GM23248 (cell line): Measurements from ENCODE around the gene MAG. TPM values are rescaled to one million over a fixed set of nuclear protein-coding genes. Genes with fewer than 3 reads are reported as not detected.

Experiments
- DNase-seq: peaks from one replicate; pipeline ENCODE4 v3.0.0-alpha.2; 2015
- H2AFZ ChIP-seq: fragments of 200-600 bp; sonication (generic); 2 replicates; pipeline ENCODE4 v1.6.1; 2016; ENCODE audit warnings: antibody characterized with exemption
- H3F3A ChIP-seq: fragments of 200-600 bp; sonication (generic); 2 replicates; pipeline ENCODE4 v1.6.1; 2016; ENCODE audit warnings: mild to moderate bottlenecking, antibody characterized with exemption, mixed run types; ENCODE audit not compliant: insufficient read depth
- H3K27ac ChIP-seq: fragments of 200-600 bp; sonication (generic); 2 replicates; pipeline ENCODE4 v1.5.1; 2016; ENCODE audit warnings: mild to moderate bottlenecking
- H3K27me3 ChIP-seq: fragments of 200-600 bp; sonication (generic); replicated peaks from 2 replicates; pipeline ENCODE4 v1.6.1; 2016; ENCODE audit warnings: mild to moderate bottlenecking; ENCODE audit not compliant: insufficient read depth
- H3K36me3 ChIP-seq: fragments of 200-600 bp; sonication (generic); 2 replicates; pipeline ENCODE4 v1.6.1; 2016; ENCODE audit warnings: low read depth, mild to moderate bottlenecking
- H3K4me1 ChIP-seq: fragments of 200-600 bp; sonication (generic); 2 replicates; pipeline ENCODE4 v1.6.1; 2016; ENCODE audit warnings: mild to moderate bottlenecking; ENCODE audit not compliant: insufficient read depth
- H3K4me2 ChIP-seq: fragments of 200-600 bp; sonication (generic); one replicate; pipeline ENCODE4 v1.6.1; 2016; ENCODE audit warnings: mild to moderate bottlenecking; ENCODE audit not compliant: unreplicated experiment
- H3K4me3 ChIP-seq: fragments of 200-600 bp; sonication (generic); 2 replicates; pipeline ENCODE4 v1.5.1; 2016; ENCODE audit warnings: mild to moderate bottlenecking
- H3K79me2 ChIP-seq: fragments of 200-600 bp; sonication (generic); 2 replicates; pipeline ENCODE4 v1.6.1; 2016; ENCODE audit warnings: mild to moderate bottlenecking; ENCODE audit not compliant: insufficient read depth
- H3K9ac ChIP-seq: fragments of 200-600 bp; sonication (generic); 2 replicates; pipeline ENCODE4 v1.6.1; 2016; ENCODE audit warnings: mild to moderate bottlenecking
- H3K9me2 ChIP-seq: fragments of 200-600 bp; sonication (generic); 2 replicates; pipeline ENCODE4 v1.6.1; 2016; ENCODE audit warnings: mixed run types, mild to moderate bottlenecking, moderate library complexity; ENCODE audit not compliant: insufficient read depth
- H3K9me3 ChIP-seq: fragments of 200-600 bp; sonication (generic); one replicate; pipeline ENCODE4 v1.6.1; 2017; ENCODE audit warnings: low read depth
- H4K20me1 ChIP-seq: fragments of 200-600 bp; sonication (generic); 2 replicates; pipeline ENCODE4 v1.6.0; 2016; ENCODE audit not compliant: insufficient read depth
- EZH2 ChIP-seq: fragments of 200-600 bp; sonication (generic); IDR thresholded peaks from 2 replicates; pipeline ENCODE4 v1.6.1; 2018; ENCODE audit warnings: antibody characterized with exemption, mild to moderate bottlenecking; ENCODE audit not compliant: insufficient read depth, poor library complexity, severe bottlenecking
- EZH2phosphoT487 ChIP-seq: fragments of 200-600 bp; sonication (generic); IDR thresholded peaks from 2 replicates; pipeline ENCODE4 v1.6.1; 2018; ENCODE audit warnings: antibody characterized with exemption, moderate library complexity, mild to moderate bottlenecking, low read depth; ENCODE audit not compliant: insufficient read depth
- WGBS, 2 experiments: methylation state at CpG; one replicate each; pipeline ENCODE4 v1.1.6; 2015 to 2017; ENCODE audit warnings: low lambda C conversion rate in 2 of 2, low coverage in 1 of 2; ENCODE audit errors: missing lambda C conversion rate in 2 of 2; 5-methylcytosine and 5-hydroxymethylcytosine counted together
- in situ Hi-C: fragments of 300-500 bp; cut with MboI; formaldehyde crosslinking; loops from 2 replicates; pipeline ENCODE4 v1.15.0; 2020
- polyA plus RNA-seq: library from polyadenylated mRNA; unstranded; fragments of >200 nt; fragmentation: Nextera tagmentation; extraction: Ambion mirVana; gene quantifications from 2 replicates; pipeline ENCODE4 v1.2.1, GENCODE V29; 2016
- total RNA-seq: library from RNA; depleted of rRNA; stranded (reverse); fragments of >200 nt; shearing (Covaris generic); gene quantifications from 2 replicates; pipeline ENCODE4 v1.2.3, GENCODE V29; 2014

The MAG gene
- total and polyA plus RNA-seq, 2 experiments from 2014 or later = not detected

- Histone ChIP-seq H3K9me2 (no peaks in the 10 kb centered on the region), H3K27ac (peak overlapping the region; percentile 74), H3K27me3 (peaks cover 3% of the 10 kb centered on the region; the same call in 1 of the 2 replicates), H3K79me2 (peaks cover 28% of the 10 kb centered on the region), H3K4me2 (peak overlapping the region; percentile 95), H3K36me3 (0 out of 2 replicates have a peak, but pooled peaks cover 9% of the 10 kb centered on the region), H3K9ac (peak overlapping the region; percentile 96), H3K4me3 (peak overlapping the region; percentile 98), H4K20me1 (no peaks in the 10 kb centered on the region), H3F3A (no peaks in the 10 kb centered on the region), H2AFZ (peak overlapping the region; percentile 88), H3K9me3 (no peaks in the 10 kb centered on the region), H3K4me1 (no peaks in the 10 kb centered on the region; the same call in 1 of the 2 replicates)
- DNase-seq = peak; percentile 88
- in situ Hi-C loops = no loop called here
- no peak for TF ChIP-seq EZH2phosphoT487
- TF ChIP-seq EZH2 = no peak
- 0 to 2% methylated on average over 12 to 78 of the region's 100 CpGs for WGBS, 2 experiments
Observed at GRCh38 chr19:35267818-35268535, 24.0 kb upstream of the MAG start.

- H3K36me3 ChIP-seq = peaks cover 9% of the 10 kb centered on the region; the same call in 1 of the 2 replicates
- H4K20me1 ChIP-seq = no peaks in the 10 kb centered on the region
- peaks cover 28% of the 10 kb centered on the region for H3K79me2 ChIP-seq
- 1 to 2% methylated on average over 22 to 121 of the region's 126 CpGs for WGBS, 2 experiments
- in situ Hi-C loops = no loop called here
- H3K27ac ChIP-seq = peak within 1 kb of the TSS; percentile 74
- peak within 1 kb of the TSS; percentile 98 for H3K4me3 ChIP-seq
- H3K4me2 ChIP-seq = peak within 1 kb of the TSS; percentile 95
- peak; percentile 84 for DNase-seq
- H3K9ac ChIP-seq = peak within 1 kb of the TSS; percentile 96
- no peaks in the 10 kb centered on the region for H3F3A ChIP-seq
- H3K4me1 ChIP-seq = no peaks in the 10 kb centered on the region; the same call in 1 of the 2 replicates
- TF ChIP-seq EZH2 (no peak), EZH2phosphoT487 (no peak)
- no peaks in the 10 kb centered on the region for H3K9me3 ChIP-seq
- H3K9me2 ChIP-seq = no peaks in the 10 kb centered on the region
- peak within 1 kb of the TSS; percentile 88 for H2AFZ ChIP-seq
- H3K27me3 ChIP-seq = no peaks in the 10 kb centered on the region
Observed at GRCh38 chr19:35268536-35269437, 23.2 kb upstream of the MAG start, which contains the start of gene USF2. Gene USF2, plus strand, starts transcription at chr19:35268962. Its CDS starts 140 bp downstream, at chr19:35269102.

GRCh38 chr19:35269438-35270117 lies 22.4 kb upstream of the MAG start:
- H3K36me3 ChIP-seq = peaks cover 9% of the 10 kb centered on the region; the same call in 1 of the 2 replicates
- peak; percentile 86 for DNase-seq
- peaks cover 28% of the 10 kb centered on the region for H3K79me2 ChIP-seq
- WGBS, 2 experiments = 1 to 4% methylated on average over 32 to 65 of the region's 66 CpGs
- no peaks in the 10 kb centered on the region for H3K9me2 ChIP-seq
- H3K4me3 ChIP-seq = peak overlapping the region; percentile 75
- H3K4me2 ChIP-seq = peak overlapping the region; percentile 80
- in situ Hi-C loops = no loop called here
- peak overlapping the region; percentile 68; the same call in 1 of the 2 replicates for H2AFZ ChIP-seq
- peak overlapping the region; percentile 83 for H3K9ac ChIP-seq
- H3K27me3 ChIP-seq = no peaks in the 10 kb centered on the region
- H3K9me3 ChIP-seq = no peaks in the 10 kb centered on the region
- 0 out of 2 replicates have a peak overlapping the region, but pooled peaks have one; percentile 48 for H3K27ac ChIP-seq
- H4K20me1 ChIP-seq = no peaks in the 10 kb centered on the region
- no peak for TF ChIP-seq EZH2
- TF ChIP-seq EZH2phosphoT487 = no peak
- H3K4me1 ChIP-seq = no peaks in the 10 kb centered on the region; the same call in 1 of the 2 replicates
- no peaks in the 10 kb centered on the region for H3F3A ChIP-seq
